GM19395 (cell line): ENCODE data around the gene MACROH2A2.
"Not testable (repeated sequence)": the region's sequence is repeated elsewhere in the genome, so short reads cannot be mapped to it uniquely, and the experiment has no call there.

Experiments used
- ATAC-seq: cut with Tn5 transposase; IDR thresholded peaks from one replicate; pipeline ENCODE4 v1.9.1; 2021; ENCODE audit warnings: mild to moderate bottlenecking, moderate library complexity; ENCODE audit not compliant: unreplicated experiment

The MACROH2A2 gene

DNA sequence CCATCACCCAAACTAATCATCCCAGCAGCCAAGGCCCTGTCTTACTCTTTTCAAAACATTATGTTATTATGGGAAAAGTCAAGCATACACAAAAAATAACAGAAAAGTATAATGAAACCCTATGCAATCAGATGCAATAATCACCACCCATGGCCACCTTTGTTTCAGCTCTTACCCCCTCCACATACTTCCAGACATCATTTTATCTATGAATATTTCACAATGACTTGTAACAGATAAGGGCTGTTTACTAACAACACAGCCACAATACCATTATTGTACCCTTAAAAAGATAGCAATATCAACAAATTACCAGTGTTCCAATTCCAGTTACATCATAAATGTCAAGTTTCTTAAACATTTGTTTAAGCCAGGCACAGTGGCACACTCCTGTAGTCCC is 44.8 kb downstream of the MACROH2A2 start:
- no peak for ATAC-seq

DNA sequence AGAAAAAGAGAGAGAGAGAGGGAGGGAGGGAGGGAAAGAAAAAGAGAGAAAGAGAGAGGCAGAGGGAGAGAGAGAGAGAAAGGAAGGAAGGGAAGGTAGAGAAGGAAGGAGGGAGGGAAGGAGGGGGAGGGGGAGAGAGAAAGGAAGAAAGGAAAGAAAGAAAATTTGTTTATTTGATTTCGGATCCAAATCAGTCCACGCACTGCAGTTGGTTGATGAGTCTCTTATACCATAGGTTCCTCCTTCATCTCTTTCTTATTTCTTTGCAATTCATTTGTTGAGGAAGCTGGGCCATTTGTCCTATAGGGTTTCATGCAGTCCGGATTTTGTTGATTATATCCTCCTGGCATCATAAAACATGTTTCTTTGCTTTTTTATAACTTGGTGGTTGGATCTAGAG is 45.6 kb downstream of the MACROH2A2 start:
- ATAC-seq = no peak

DNA sequence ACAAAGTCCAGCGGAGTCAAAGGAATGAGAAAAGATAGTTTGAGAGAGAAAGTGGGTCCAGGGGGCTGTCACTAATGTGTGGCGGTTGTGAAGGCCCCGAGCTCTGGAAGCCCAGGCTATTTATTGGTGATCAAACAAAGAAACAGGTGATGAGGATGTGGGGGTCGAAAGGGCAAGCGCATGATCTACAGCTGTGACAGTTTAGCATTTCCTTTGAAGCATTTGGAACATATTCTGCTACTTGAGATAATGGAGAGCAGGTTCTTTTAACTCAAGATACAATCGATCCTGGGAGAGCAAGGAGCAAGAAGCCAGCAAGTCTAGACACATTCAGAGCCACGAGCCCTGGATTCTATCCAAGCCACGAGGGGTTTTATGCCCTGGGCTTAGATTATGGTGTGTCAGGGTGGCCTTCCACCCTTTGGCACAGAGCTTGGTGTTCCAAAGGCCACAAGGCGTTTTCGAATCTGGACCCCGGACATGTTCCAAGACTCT is 48.5 kb downstream of the MACROH2A2 start:
- not testable (repeated sequence) for ATAC-seq

DNA sequence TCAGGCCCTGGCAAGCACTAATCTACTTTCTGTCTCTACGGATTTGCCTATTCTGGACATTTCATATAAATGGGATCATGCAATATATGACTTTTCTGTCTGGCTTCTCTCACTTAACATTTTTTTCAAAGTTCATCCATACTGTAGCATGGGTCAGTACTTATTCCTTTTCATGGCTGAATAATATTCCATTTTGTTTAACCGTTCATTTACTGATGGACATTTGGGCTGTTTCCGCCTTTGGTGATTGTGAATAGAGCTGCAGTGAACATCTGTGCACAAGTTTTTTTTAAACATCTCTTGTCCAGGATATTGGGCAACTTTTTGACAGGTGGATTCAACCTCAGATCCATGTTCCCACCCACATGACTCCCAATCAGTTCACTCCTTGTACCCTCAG is 49.0 kb downstream of the MACROH2A2 start:
- no peak for ATAC-seq

DNA sequence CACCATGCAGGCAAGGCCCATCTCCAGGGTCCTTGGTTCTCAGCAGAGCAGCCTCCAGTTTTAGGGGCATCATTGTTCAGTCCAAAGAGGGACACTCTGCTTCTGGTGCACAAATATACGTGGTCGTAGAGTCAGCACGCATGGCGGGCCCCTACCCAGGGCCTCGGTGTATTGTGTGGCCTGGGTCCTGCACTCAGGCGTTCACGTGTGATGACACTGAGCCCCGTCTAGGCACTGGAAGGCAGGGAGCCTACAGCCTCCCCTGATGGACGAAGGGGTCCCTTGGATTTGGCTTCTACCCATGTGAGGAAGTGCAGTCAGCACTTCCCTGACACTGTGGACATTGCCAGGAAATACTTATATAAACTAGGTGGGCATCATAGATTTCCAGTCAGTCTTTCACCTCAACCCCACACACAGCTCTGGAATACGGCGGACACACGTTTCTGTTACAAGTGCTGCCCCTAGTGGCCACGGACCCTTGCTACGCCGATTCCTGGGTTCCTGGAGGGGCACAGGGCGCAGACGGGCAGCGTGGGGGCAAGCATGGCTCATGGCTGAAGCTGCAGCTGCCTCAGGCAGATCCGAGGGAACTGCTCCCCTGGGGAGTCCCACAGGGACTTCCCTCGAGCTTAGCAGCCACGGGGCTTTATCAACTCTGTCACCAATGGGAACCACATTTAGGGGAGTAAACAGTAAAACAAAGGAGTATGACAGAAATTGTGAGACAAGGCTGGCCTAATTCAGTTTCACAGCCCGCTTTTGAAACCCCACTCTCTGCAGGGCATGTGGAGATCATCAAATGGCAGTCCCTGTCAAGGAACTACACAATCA is 54.5 kb downstream of the MACROH2A2 start:
- ATAC-seq = no peak

DNA sequence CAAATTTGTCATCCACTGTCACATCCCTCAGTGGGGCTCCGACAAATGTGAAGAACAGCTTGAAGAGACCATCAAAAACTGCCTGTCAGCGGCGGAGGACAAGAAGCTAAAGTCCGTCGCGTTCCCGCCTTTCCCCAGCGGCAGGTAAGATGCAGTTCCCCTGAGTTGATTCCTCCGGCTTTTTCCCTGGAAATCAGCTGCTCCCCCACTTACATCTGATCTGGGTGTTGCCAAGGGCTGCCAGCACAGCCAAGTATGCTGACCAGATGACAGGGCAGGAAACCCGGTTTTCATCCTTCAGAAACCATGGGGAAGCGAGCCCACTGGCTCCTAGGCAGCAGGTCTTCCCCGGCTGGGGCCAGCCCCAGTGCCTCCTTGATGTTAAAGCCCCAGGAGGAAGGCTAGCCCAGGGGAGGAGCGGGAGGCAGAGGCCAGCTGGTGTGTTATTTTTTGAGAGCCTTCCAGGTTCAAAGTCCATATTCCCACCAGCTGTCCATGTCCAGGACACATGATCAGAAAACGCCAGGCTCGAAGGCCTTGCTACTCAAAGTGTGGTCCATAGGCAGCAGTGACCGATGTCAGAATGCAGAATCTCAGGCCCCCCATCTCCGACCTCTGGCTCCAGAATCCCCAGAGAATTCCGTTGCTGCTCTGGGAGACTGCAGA is 56.6 kb downstream of the MACROH2A2 start:
- no peak for ATAC-seq

DNA sequence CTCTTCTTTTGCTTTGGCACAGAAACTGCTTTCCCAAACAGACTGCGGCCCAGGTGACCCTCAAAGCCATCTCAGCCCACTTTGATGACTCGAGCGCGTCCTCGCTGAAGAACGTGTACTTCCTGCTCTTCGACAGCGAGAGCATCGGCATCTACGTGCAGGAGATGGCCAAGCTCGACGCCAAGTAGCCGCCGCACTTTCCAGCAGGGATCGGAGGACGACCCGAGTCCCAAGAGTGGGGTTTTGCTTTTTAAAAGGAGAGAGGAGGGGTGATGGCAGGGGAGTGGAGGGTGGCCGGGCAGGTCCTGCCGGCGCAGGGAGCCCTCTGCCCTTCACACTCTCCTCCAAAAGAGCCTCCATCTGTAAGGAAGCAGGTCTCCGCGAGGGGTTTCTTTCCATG is 58.9 kb downstream of the MACROH2A2 start:
- no peak for ATAC-seq

DNA sequence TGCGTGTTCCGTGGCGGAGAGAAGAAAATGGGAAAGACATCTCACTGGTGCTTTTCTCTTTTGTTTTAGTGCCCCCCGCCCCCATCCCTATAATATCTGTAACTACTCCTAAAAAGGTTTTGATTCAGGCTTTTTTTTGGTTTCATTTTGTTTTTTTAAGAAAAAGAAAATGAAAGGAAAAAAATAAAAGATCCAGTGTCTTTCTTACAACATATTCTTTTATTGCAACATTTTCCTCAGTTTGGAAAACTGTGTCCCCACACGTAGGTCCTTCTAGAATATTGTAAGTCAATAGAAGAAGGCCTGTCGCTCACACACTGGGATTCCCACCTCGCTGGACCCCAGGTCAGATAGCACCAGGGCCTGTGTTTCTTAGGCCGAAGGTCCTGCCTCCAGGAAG is 59.4 kb downstream of the MACROH2A2 start:
- ATAC-seq = no peak

DNA sequence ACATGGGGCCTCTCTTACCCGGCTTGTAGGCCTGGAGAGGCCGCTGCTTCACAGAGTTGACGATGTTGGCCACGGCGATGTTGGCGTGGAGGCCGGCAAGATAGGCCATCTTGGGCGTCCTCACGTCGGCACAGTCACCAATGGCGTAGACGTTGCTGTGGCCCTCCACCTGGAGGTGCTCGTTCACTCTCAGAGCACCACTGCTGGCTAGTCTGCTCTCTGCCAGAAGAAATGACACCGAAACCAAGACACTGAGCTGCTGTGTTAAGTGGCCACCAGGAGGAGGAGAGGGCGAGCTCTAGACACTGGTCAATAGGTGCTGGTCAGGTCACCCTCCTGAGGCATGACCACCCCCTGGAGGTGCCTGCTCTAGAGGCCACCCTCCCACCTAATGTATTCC is 62.3 kb downstream of the MACROH2A2 start:
- ATAC-seq = no peak

DNA sequence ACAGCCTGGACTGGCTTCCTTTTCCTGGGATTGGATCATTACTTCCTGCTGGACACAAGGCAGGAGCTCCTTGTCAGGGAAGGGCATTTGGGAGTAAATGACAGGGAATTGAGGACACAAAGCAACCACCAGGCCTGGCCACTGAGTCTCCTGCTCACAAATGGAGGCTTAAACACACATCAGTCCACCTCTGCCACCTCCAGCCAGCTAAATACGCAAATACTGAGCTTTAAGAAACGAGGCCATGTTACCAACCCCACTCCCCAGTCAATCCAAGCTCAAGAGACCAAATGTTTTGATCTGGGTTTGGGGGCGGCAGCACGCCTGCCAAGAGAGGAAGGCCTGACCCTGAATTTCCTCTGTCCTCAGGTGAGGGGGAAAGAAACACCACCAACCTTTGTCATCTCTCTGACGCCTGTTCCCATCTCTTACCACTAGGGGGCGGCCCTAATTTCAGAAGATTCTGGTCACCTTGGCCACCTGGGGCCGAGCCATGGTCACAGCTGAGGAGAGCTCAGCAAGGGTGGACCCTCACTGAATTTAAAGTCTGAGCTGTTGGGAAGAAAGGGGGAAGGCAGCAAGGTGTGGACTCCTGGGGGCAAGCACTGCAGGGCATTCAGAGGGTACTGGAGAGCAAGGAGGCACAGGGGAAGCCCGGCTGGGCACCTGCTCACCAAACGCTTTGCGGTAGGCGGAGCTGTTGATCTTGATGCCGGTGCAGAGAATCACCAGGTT is 63.5 kb downstream of the MACROH2A2 start:
- ATAC-seq = no peak

DNA sequence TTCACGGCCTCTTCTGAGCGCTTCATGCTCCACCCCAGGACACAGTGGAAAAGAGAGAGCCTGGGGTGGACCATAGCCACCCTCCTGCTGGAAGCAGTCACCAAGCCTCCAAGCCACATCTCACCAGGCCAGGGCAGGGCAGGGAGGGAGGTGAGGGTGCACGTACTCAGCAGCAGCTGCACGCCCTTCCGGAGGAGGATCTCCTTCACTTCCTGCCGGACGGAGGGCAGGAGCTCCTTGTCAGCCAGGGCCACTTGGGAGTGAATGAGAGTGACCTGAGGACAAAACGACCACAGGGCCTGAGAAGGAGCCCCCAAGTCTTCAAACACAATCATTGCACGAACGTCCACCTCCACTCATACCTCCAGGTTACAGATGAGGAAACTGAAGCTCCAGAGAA is 65.0 kb downstream of the MACROH2A2 start:
- ATAC-seq = no peak

DNA sequence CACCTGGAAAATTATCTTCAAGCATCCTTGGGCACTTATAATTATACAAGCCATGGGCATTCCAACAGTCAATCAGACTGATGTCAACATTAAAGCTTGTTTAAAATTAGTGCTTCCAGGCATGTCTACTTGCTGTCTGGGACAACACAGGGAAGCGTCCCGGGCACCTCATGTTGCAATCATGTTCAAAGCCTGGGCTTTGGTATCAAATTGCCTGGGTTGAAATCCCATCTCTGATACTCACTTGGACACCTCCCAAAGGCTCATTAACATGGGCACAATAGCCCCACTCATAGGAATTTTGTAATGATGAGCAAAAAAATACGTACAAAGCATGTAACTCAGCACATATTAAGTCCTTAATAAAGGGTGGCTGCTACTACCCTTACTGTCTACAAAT is 65.5 kb downstream of the MACROH2A2 start:
- no peak for ATAC-seq

DNA sequence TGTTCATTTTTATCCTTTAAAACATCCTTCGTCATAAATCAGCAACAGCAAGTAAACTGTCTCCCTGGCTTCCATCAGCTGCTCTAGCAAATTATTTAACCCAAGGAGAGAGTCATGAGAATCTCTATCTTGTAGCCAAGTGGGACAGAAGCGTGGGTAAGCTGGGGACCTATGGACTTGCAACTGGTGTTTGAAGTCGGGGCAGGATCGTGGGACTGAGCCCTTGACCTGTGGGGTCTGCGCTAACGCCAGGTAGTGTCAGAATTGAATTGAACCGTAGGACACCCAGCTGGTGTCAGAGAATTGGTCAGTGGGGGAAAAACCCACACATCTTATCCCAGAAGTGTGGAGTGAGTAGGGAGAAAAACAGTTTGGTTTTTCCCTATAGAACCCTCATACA is 66.6 kb downstream of the MACROH2A2 start:
- no peak for ATAC-seq

DNA sequence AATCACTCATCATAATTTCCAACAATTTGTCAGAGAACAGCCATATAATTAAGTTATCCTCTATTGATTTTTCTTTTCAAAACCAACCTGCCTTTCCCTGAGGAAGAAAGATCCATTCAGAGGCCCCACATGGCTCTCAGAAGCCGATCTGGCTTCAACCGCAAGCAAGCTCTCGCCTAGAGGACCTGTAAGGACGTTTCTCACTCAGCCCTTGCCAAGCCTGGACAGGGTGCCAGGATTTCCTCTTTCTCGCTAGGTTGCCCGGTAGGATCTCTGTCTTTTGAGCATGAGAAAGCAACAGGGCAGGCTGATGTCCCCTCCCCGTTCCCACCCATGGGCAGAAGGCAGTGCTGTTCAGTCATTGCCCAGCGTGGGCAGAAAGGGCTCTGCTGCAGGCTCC is 67.0 kb downstream of the MACROH2A2 start:
- no peak for ATAC-seq

DNA sequence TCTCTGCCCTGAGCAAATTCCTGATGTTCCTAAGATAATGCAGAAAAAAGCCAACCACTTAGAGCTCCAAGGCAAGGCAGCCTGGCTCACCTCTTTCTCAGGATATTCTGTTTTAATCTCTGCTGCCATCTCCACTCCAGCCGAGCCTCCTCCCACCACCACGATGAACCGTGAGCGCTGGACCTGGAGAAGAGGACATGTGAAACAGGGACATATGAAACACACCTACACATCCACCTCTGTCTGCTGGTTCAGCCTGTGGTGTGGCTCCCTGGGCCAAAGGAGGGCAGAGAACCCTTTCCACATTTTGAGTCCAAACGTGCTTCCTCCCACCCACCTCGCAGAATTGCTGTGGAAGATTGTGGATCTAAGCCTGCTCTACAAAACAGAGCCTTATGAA is 67.8 kb downstream of the MACROH2A2 start:
- ATAC-seq = no peak

DNA sequence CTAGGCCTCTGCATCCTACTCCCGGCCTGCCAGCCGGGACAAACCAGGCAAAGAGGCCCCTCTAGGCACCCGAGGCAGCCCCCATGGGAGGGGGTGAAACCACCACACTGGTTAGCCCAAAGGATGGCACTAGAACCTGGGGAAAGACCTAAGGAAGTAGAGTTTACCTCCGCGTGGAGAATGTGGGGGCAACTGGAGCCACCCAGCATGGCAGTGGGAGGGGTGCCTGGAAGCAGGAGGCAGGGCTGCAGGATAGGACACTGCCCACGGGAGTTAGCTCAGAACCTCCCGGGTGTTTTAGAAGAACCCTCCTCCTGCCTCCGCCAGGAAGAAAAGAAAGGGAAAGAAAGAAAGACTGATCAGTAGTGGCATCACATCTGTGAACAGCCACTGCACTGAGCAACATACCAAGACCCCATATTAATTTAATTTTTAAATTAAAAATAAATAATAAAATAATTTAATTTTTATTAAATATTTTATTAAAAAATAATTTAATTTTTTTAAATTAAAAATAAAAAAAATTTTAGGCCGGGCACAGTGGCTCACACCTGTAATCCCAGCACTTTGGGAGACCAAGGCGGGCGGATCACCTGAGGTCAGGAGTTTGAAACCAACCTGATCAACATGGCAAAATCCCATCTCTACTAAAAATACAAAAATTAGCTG is 68.8 kb downstream of the MACROH2A2 start:
- no peak for ATAC-seq

DNA sequence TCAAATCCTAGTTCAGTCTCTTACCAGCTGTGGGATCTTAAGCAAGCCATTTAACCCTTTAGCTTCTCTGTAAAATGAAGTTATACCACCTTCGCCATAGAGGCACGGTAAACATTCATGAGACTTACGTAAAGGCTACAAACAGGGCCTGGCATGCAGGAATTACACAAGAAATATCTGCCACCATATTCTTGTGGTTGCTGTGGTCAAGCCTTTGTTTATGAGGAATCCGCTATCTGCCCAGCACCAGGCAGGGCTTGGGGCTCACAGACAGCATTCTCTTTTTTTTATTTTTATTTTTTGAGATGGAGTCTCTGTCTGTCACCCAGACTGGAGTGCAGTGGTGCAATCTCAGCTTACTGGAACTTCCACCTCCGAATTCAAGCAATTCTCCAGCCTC is 70.1 kb downstream of the MACROH2A2 start:
- ATAC-seq = no peak

DNA sequence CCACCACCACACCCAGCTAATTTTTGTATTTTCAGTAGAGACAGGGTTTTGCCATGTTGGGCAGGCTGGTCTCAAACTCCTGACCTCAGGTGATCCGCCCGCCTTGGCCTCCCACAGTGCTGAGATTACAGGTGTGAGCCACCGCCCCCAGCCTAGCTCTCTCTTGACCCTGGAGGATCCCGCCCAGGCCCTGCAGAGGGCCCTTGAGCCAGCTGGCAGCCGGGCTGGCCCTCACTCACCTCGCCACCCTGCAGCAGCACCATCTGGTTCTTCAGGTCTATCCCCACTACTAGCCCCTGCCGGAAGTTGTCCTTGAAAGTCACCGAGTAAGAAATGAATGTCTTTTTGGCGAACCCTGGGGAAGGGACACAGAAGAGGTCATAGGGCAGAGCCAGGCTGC is 70.5 kb downstream of the MACROH2A2 start:
- ATAC-seq = not testable (repeated sequence)

DNA sequence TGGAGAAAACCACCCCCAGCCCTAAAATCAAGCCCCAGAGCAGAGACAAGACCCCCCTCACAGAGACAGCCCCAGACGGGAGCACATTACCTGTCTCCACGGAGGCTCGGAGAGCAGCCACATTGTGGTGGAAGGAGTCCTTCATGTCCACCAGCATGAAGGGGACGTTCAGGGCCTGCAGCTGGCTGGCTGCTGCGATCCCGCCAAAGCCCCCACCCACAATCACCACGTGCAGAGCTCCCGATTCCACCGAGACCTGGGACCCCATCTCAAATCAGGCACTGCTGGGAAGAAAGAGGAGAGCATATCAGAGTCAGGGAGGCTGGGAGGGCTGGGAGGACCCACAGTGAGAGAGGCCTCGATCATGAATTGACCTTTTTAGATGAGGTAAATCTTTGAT is 71.2 kb downstream of the MACROH2A2 start:
- ATAC-seq = no peak

DNA sequence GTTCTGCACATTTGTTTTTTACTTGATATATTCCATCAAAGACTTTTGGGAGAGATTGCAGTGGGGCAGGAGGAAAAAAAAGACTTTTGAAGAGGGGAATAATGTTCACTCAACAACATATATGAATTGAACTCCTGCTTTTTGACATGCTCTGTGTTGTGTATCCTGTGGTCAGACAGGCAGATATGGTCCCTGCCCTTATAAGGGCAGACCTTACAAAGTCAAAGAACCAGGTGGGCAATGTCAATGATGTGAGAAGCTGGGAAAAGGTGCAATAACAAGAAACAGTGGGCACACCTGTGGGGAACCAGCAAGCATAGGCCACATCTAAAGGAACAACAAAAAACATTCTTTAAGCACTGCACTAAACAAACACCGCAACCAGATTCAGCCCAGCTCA is 71.8 kb downstream of the MACROH2A2 start:
- ATAC-seq = no peak

DNA sequence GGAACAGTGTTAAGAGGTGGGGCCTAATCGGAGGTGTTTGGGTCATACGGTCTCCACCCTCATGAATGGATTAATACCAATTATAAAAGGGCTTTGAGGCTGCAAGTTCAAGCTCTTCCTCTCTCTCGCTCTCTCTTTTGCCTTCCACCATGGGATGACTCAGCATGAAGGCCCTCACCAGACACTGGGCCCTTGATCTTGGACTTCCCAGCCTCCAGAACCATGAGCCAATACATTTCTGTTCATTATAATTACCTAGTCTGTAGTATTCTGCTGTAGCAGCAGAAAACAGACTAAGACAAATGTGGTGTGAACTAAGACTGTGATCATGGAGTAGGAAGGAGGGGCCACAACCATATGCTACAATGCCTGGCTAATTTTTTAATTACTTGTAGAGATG is 72.3 kb downstream of the MACROH2A2 start:
- ATAC-seq = no peak
